ENCODE data around the gene GID8. TPM values are rescaled to one million over a fixed set of nuclear protein-coding genes. Genes with fewer than 3 reads are reported as not detected.

GID8 gene
- total RNA-seq, 1 experiment from 2014 or later, result 35.6 TPM

GRCh38 chr20:62925420-62926228 is 12.3 kb upstream of the GID8 start:
- Histone ChIP-seq H3K27ac (ENCODE audit: low read depth, low read length) (peak overlapping the region; percentile 94), H4K20me1 (ENCODE audit: insufficient read depth) (peaks cover 46% of the 10 kb centered on the region), H2AFZ (ENCODE audit: low read depth, low read length, poor library complexity, severe bottlenecking) (no peak overlapping the region), H3K9me3 (ENCODE audit: control insufficient read depth in 1 of 2, insufficient read depth in 1 of 2, low read depth in 1 of 2, low read length in 2 of 2) (no peaks in the 10 kb centered on the region), H3K9me2 (ENCODE audit: insufficient read depth) (no peaks in the 10 kb centered on the region), H3K79me2 (ENCODE audit: insufficient read depth, low read length) (peaks cover 99% of the 10 kb centered on the region), H3K9ac (ENCODE audit: low read length) (peak overlapping the region; percentile 96), H3K4me2 (ENCODE audit: low read length) (peak overlapping the region; percentile 75), H3K4me1 (ENCODE audit: control insufficient read depth in 1 of 2, insufficient read depth in 2 of 2, low read length in 2 of 2) (peaks cover 49 to 79% of the 10 kb centered on the region in 2 experiments), H3K4me3 (replicated peaks in 1 of 2; ENCODE audit: low read depth in 1 of 2, low read length in 2 of 2) (peak overlapping the region; percentile 71 to 89), H3K27me3 (ENCODE audit: insufficient read depth, low read length) (no peaks in the 10 kb centered on the region), H3K36me3 (ENCODE audit: control insufficient read depth in 1 of 2, insufficient read depth in 2 of 2, low read length in 2 of 2) (0 out of 4 replicates have a peak, but pooled peaks cover 0 to 3% of the 10 kb centered on the region in 2 experiments)
- BruUV-seq (replicated peaks), result TSS peak; percentile 51
- intact Hi-C loops (cut with micrococcal nuclease), result no loop called here
- ChIA-PET CTCF (no interaction called here), RAD21 (ENCODE audit: low non-redundant PET in 1 of 2, low total read pairs in 2 of 2, uncharacterized antibody in 2 of 2, unreplicated experiment in 2 of 2) (no interaction called here), POLR2A (no interaction called here)
- no peak for TF ChIP-seq POLR2AphosphoS5 (IDR thresholded peaks at IDR 0.05; ENCODE audit: low read depth, low read length)
- DNase-seq (ENCODE audit: low read depth, low spot score) (no peak), ATAC-seq (peak; percentile 8)

GRCh38 chr20:62926229-62927127 is 11.5 kb upstream of the GID8 start, which contains the start of gene DIDO1:
Gene DIDO1 (minus strand): TSS chr20:62926505.
- peak; percentile 20 for TF ChIP-seq TCF7L2 (IDR thresholded peaks at IDR 0.05; ENCODE audit: borderline replicate concordance, extremely low read depth, insufficient read depth, insufficient read length)
- TF ChIP-seq ZFX (IDR thresholded peaks at IDR 0.05), result peak; percentile 96
- TF ChIP-seq EZH2phosphoT487 (IDR thresholded peaks at IDR 0.05; ENCODE audit: borderline replicate concordance), result no peak
- TF ChIP-seq POLR2A (IDR thresholded peaks at IDR 0.05; ENCODE audit: borderline replicate concordance, extremely low read depth, insufficient read depth, insufficient read length), result peak; percentile 50
- peak; percentile 87 for TF ChIP-seq YY1 (IDR thresholded peaks at IDR 0.05; ENCODE audit: extremely low read depth, insufficient replicate concordance, low read depth, low read length)
- TF ChIP-seq EGR1 (IDR thresholded peaks at IDR 0.05; ENCODE audit: low read depth), result peak; percentile 88
- no peak for TF ChIP-seq SIN3A (IDR thresholded peaks at IDR 0.05; ENCODE audit: low read depth)
- TF ChIP-seq, protein P1, sequence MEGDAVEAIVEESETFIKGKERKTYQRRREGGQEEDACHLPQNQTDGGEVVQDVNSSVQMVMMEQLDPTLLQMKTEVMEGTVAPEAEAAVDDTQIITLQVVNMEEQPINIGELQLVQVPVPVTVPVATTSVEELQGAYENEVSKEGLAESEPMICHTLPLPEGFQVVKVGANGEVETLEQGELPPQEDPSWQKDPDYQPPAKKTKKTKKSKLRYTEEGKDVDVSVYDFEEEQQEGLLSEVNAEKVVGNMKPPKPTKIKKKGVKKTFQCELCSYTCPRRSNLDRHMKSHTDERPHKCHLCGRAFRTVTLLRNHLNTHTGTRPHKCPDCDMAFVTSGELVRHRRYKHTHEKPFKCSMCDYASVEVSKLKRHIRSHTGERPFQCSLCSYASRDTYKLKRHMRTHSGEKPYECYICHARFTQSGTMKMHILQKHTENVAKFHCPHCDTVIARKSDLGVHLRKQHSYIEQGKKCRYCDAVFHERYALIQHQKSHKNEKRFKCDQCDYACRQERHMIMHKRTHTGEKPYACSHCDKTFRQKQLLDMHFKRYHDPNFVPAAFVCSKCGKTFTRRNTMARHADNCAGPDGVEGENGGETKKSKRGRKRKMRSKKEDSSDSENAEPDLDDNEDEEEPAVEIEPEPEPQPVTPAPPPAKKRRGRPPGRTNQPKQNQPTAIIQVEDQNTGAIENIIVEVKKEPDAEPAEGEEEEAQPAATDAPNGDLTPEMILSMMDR (IDR thresholded peaks at IDR 0.05 in 2 of 3, conservative IDR thresholded peaks at IDR 0.05 in 1 of 3; ENCODE audit: borderline replicate concordance in 1 of 3, insufficient read depth in 1 of 3, low read depth in 2 of 3, low read length in 2 of 3), result peak in 2 of 3 experiments; percentile 36 to 56; a peak in 3 of 6 replicates
- TF ChIP-seq POLR2AphosphoS5 (IDR thresholded peaks at IDR 0.05; ENCODE audit: low read depth, low read length), result peak; percentile 80
- TF ChIP-seq, protein P2, sequence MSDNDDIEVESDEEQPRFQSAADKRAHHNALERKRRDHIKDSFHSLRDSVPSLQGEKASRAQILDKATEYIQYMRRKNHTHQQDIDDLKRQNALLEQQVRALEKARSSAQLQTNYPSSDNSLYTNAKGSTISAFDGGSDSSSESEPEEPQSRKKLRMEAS (IDR thresholded peaks at IDR 0.05), result peak; percentile 59
- no peak for TF ChIP-seq CEBPB (IDR thresholded peaks at IDR 0.05; ENCODE audit: low read depth)
- H3K27me3 ChIP-seq (ENCODE audit: insufficient read depth, low read length), result no peaks in the 10 kb centered on the region
- H3K4me2 ChIP-seq (ENCODE audit: low read length), result peak within 1 kb of the TSS; percentile 75
- no TSS peak for BruUV-seq (replicated peaks)
- peak within 1 kb of the TSS; percentile 96 for H3K9ac ChIP-seq (ENCODE audit: low read length)
- peak within 1 kb of the TSS; percentile 94 for H3K27ac ChIP-seq (ENCODE audit: low read depth, low read length)
- H4K20me1 ChIP-seq (ENCODE audit: insufficient read depth), result peaks cover 47% of the 10 kb centered on the region
- no peaks in the 10 kb centered on the region for H3K9me2 ChIP-seq (ENCODE audit: insufficient read depth)
- ChIA-PET RAD21 (ENCODE audit: low non-redundant PET in 1 of 2, low total read pairs in 2 of 2, uncharacterized antibody in 2 of 2, unreplicated experiment in 2 of 2) (no interaction called here), CTCF (interaction anchor here (1.2 kb wide), 1 partner anchor 51 kb away, joined by 3 read pairs; no protein-coding TSS in a partner anchor), POLR2A (no interaction called here)
- H3K9me3 ChIP-seq (ENCODE audit: control insufficient read depth in 1 of 2, insufficient read depth in 1 of 2, low read depth in 1 of 2, low read length in 2 of 2), result no peaks in the 10 kb centered on the region
- H3K79me2 ChIP-seq (ENCODE audit: insufficient read depth, low read length), result peaks cover 99% of the 10 kb centered on the region
- peak within 1 kb of the TSS; percentile 71 to 89 for H3K4me3 ChIP-seq (replicated peaks in 1 of 2; ENCODE audit: low read depth in 1 of 2, low read length in 2 of 2)
- H2AFZ ChIP-seq (ENCODE audit: low read depth, low read length, poor library complexity, severe bottlenecking), result no peak within 1 kb of the TSS
- peak; percentile 69 for DNase-seq (ENCODE audit: low read depth, low spot score)
- peaks cover 41 to 75% of the 10 kb centered on the region in 2 experiments for H3K4me1 ChIP-seq (ENCODE audit: control insufficient read depth in 1 of 2, insufficient read depth in 2 of 2, low read length in 2 of 2)
- peak; percentile 88 for ATAC-seq
- intact Hi-C loops (cut with micrococcal nuclease), result no loop called here
- 0 out of 4 replicates have a peak, but pooled peaks cover 0 to 3% of the 10 kb centered on the region in 2 experiments for H3K36me3 ChIP-seq (ENCODE audit: control insufficient read depth in 1 of 2, insufficient read depth in 2 of 2, low read length in 2 of 2)
